H9 (cell line): ENCODE measurements around the gene LINC00305. TPM values are rescaled to one million over a fixed set of nuclear protein-coding genes. Genes with fewer than 3 reads are reported as not detected.
A peak's percentile ranks its signal among the peaks of the same experiment; 100 is the strongest.

Source experiments
- DNase-seq: peaks from one replicate; pipeline ENCODE4 v3.0.0-alpha.2; 2017
- H2AFZ ChIP-seq: one replicate; pipeline ENCODE4 v1.6.1; 2013; ENCODE audit warnings: mild to moderate bottlenecking, low read length, control low read depth, moderate library complexity
- H2AK5ac ChIP-seq: 2 replicates; pipeline ENCODE4 v1.6.1; 2013; ENCODE audit warnings: low read length, control low read depth, mixed read lengths; ENCODE audit not compliant: insufficient read length
- H2BK120ac ChIP-seq: one replicate; pipeline ENCODE4 v1.6.1; 2013; ENCODE audit warnings: low read depth, mild to moderate bottlenecking, low read length, control low read depth, inconsistent platforms; ENCODE audit not compliant: poor library complexity, severe bottlenecking
- H2BK12ac ChIP-seq: 2 replicates; pipeline ENCODE4 v1.6.1; 2013; ENCODE audit warnings: low read length, control low read depth, mixed read lengths, low read depth; ENCODE audit not compliant: insufficient read length
- H2BK15ac ChIP-seq: 2 replicates; pipeline ENCODE4 v1.6.1; 2013; ENCODE audit warnings: low read depth, low read length, control low read depth
- H2BK20ac ChIP-seq: one replicate; pipeline ENCODE4 v1.6.1; 2013; ENCODE audit warnings: low read depth, mild to moderate bottlenecking, low read length, control low read depth, inconsistent platforms; ENCODE audit not compliant: poor library complexity, severe bottlenecking
- H2BK5ac ChIP-seq: 2 replicates; pipeline ENCODE4 v1.6.1; 2013; ENCODE audit warnings: low read length, control low read depth, mixed read lengths; ENCODE audit not compliant: insufficient read length
- H3K14ac ChIP-seq: 2 replicates; pipeline ENCODE4 v1.6.1; 2013; ENCODE audit warnings: low read length, control low read depth; ENCODE audit not compliant: insufficient read depth
- H3K18ac ChIP-seq: 2 replicates; pipeline ENCODE4 v1.6.1; 2013; ENCODE audit warnings: low read depth, mild to moderate bottlenecking, mixed read lengths, low read length, control low read depth; ENCODE audit not compliant: insufficient read length
- H3K23ac ChIP-seq: 2 replicates; pipeline ENCODE4 v1.6.1; 2013; ENCODE audit warnings: low read length, control low read depth, mixed read lengths, low read depth; ENCODE audit not compliant: insufficient read length
- H3K23me2 ChIP-seq: 2 replicates; pipeline ENCODE4 v1.6.1; 2013; ENCODE audit warnings: low read depth, mild to moderate bottlenecking, mixed read lengths, low read length, control low read depth; ENCODE audit not compliant: insufficient read length, poor library complexity, severe bottlenecking
- H3K27ac ChIP-seq: 2 replicates; pipeline ENCODE4 v1.5.1; 2013; ENCODE audit warnings: low read length, control low read depth, mixed read lengths, low read depth; ENCODE audit not compliant: insufficient read length
- H3K27me3 ChIP-seq: 2 replicates; pipeline ENCODE4 v1.6.1; 2013; ENCODE audit warnings: low read length, control low read depth, inconsistent platforms; ENCODE audit not compliant: insufficient read depth
- H3K4ac ChIP-seq: 2 replicates; pipeline ENCODE4 v1.6.1; 2013; ENCODE audit warnings: low read depth, mild to moderate bottlenecking, control low read depth, inconsistent platforms, low read length, moderate library complexity
- H3K4me1 ChIP-seq: 2 replicates; pipeline ENCODE4 v1.6.1; 2013; ENCODE audit warnings: low read length, control low read depth, inconsistent platforms; ENCODE audit not compliant: insufficient read depth
- H3K4me2 ChIP-seq: 2 replicates; pipeline ENCODE4 v1.6.1; 2013; ENCODE audit warnings: low read length, control low read depth, mixed read lengths; ENCODE audit not compliant: insufficient read length, insufficient read depth
- H3K56ac ChIP-seq: 2 replicates; pipeline ENCODE4 v1.6.1; 2013; ENCODE audit warnings: low read depth, mild to moderate bottlenecking, mixed read lengths, low read length, control low read depth; ENCODE audit not compliant: insufficient read length
- H3K79me1 ChIP-seq: 2 replicates; pipeline ENCODE4 v1.6.1; 2013; ENCODE audit warnings: low read depth, mild to moderate bottlenecking, moderate library complexity, low read length, control low read depth, inconsistent platforms; ENCODE audit not compliant: insufficient read depth, poor library complexity, severe bottlenecking
- H3K79me2 ChIP-seq: 2 replicates; pipeline ENCODE4 v1.6.1; 2013; ENCODE audit warnings: low read length, control low read depth, inconsistent platforms; ENCODE audit not compliant: insufficient read depth
- H3K9ac ChIP-seq: 2 replicates; pipeline ENCODE4 v1.6.1; 2013; ENCODE audit warnings: low read length, control low read depth, mixed read lengths; ENCODE audit not compliant: insufficient read length; ENCODE audit errors: extremely low read depth
- H3K9me3 ChIP-seq: one replicate; pipeline ENCODE4 v1.6.1; 2013; ENCODE audit warnings: low read depth, low read length, inconsistent platforms; ENCODE audit not compliant: control insufficient read depth
- H3T11ph ChIP-seq: one replicate; pipeline ENCODE4 v1.6.1; 2013; ENCODE audit warnings: mild to moderate bottlenecking, low read length, control low read depth, inconsistent platforms
- H4K20me1 ChIP-seq: one replicate; pipeline ENCODE4 v1.6.1; 2013; ENCODE audit not compliant: control insufficient read depth, insufficient read length, insufficient read depth
- H4K5ac ChIP-seq: 2 replicates; pipeline ENCODE4 v1.6.1; 2013; ENCODE audit warnings: low read depth, mild to moderate bottlenecking, mixed read lengths, low read length, control low read depth; ENCODE audit not compliant: insufficient read length
- H4K8ac ChIP-seq: replicated peaks from 2 replicates; pipeline ENCODE4 v1.6.1; 2013; ENCODE audit warnings: low read length, control low read depth, mixed read lengths, low read depth; ENCODE audit not compliant: insufficient read length
- H4K91ac ChIP-seq: 2 replicates; pipeline ENCODE4 v1.6.1; 2013; ENCODE audit warnings: low read depth, mild to moderate bottlenecking, moderate library complexity, mixed read lengths, low read length, control low read depth; ENCODE audit not compliant: insufficient read length
- H3K27ac Mint-ChIP-seq, 3 experiments: 2 replicates in 2 of 3; 3 replicates in 1 of 3; pipeline ENCODE4 v1.8.0; 2020 to 2021; ENCODE audit warnings: mixed read lengths in 3 of 3, mild to moderate bottlenecking in 1 of 3, moderate library complexity in 1 of 3
- H3K27me3 Mint-ChIP-seq: 2 replicates; pipeline ENCODE4 v1.8.0; 2021; ENCODE audit warnings: low read depth, mild to moderate bottlenecking, moderate library complexity, mixed read lengths
- H3K36me3 Mint-ChIP-seq, 3 experiments: 2 replicates in 2 of 3; 3 replicates in 1 of 3; pipeline ENCODE4 v1.8.0; 2020 to 2021; ENCODE audit warnings: low read depth in 3 of 3, mixed read lengths in 3 of 3; ENCODE audit not compliant: insufficient read depth in 1 of 3
- H3K4me1 Mint-ChIP-seq, 2 experiments: 2 replicates each; pipeline ENCODE4 v1.8.0; 2020; ENCODE audit warnings: mixed read lengths in 2 of 2
- H3K4me3 Mint-ChIP-seq, 2 experiments: 2 replicates in 1 of 2; 3 replicates in 1 of 2; pipeline ENCODE4 v1.8.0; 2020 to 2021; ENCODE audit warnings: mild to moderate bottlenecking in 2 of 2, mixed read lengths in 2 of 2, moderate library complexity in 1 of 2
- H3K9me3 Mint-ChIP-seq, 2 experiments: 2 replicates in 1 of 2; 3 replicates in 1 of 2; pipeline ENCODE4 v1.8.0; 2020; ENCODE audit warnings: mild to moderate bottlenecking in 2 of 2, mixed read lengths in 2 of 2, moderate library complexity in 1 of 2
- CTCF ChIP-seq: fragments of 200-600 bp; sonication (generic); conservative IDR thresholded peaks from 3 replicates; pipeline ENCODE4 v1.8.0; 2021; ENCODE audit warnings: antibody characterized with exemption, mild to moderate bottlenecking
- WGBS: extraction: QIAGEN DNeasy Blood & Tissue Kit; methylation state at CpG from one replicate; pipeline ENCODE4 v1.1.7; 2013; ENCODE audit warnings: missing lambda C conversion rate, low lambda C conversion rate, mixed read lengths; ENCODE audit not compliant: insufficient read length; ENCODE audit errors: extremely low coverage; 5-methylcytosine and 5-hydroxymethylcytosine counted together
- total RNA-seq: library from RNA; stranded (reverse); gene quantifications from 2 replicates; pipeline ENCODE4 v1.2.1, GENCODE V29; 2021

The LINC00305 gene
- total RNA-seq, 1 experiment from 2014 or later: not detected

GRCh38 chr18:64134044-64134747 is 14.7 kb downstream of the LINC00305 start:
- H3K27me3 Mint-ChIP-seq: no peaks in the 10 kb centered on the region
- Histone ChIP-seq H4K8ac (no peak overlapping the region), H4K91ac (no peak overlapping the region), H3K23ac (no peak overlapping the region), H3K23me2 (no peaks in the 10 kb centered on the region), H3K79me1 (no peaks in the 10 kb centered on the region), H2AK5ac (no peak overlapping the region), H2BK5ac (no peak overlapping the region), H4K5ac (no peak overlapping the region), H3K18ac (no peak overlapping the region), H3K14ac (no peak overlapping the region), H2BK20ac (no peak overlapping the region), H2AFZ (no peak overlapping the region), H3K56ac (no peak overlapping the region), H3K79me2 (no peaks in the 10 kb centered on the region), H3K4me2 (no peak overlapping the region), H3K27ac (no peak overlapping the region), H3K9me3 (no peaks in the 10 kb centered on the region), H3K9ac (no peak overlapping the region), H3T11ph (no peak overlapping the region), H4K20me1 (no peaks in the 10 kb centered on the region), H2BK15ac (no peak overlapping the region), H2BK12ac (no peak overlapping the region), H2BK120ac (no peak overlapping the region), H3K4me1 (peaks cover 6% of the 10 kb centered on the region; the same call in 1 of the 2 replicates), H3K4ac (no peak overlapping the region), H3K27me3 (no peaks in the 10 kb centered on the region)
- H3K36me3 Mint-ChIP-seq: peaks cover 0 to 5% (median 2%) of the 10 kb centered on the region in 3 experiments; a peak in 2 of 7 replicates
- no peak for TF ChIP-seq CTCF
- peak; percentile 42 for DNase-seq
- peak overlapping the region; percentile 85 to 95 (median 87); a peak in 6 of 7 replicates for H3K27ac Mint-ChIP-seq
- no CpG with 5 or more reads among the region's 6 CpGs for WGBS
- no peak overlapping the region for H3K4me3 Mint-ChIP-seq
- peaks cover 37 to 46% of the 10 kb centered on the region in 2 experiments for H3K4me1 Mint-ChIP-seq
- H3K9me3 Mint-ChIP-seq: peaks cover 0 to 2% of the 10 kb centered on the region in 2 experiments; a peak in 1 of 5 replicates
